Measurements from ENCODE around the gene TOP2B.

The TOP2B gene

GRCh38 chr3:25621087-25621486, 43.6 kb downstream of the TOP2B start:
- TF ChIP-seq CTCF (IDR thresholded peaks at IDR 0.05; ENCODE audit: low read depth, low read length): no peak
- no peak for TF ChIP-seq MYC (IDR thresholded peaks at IDR 0.05; ENCODE audit: low read depth, low read length)
- TF ChIP-seq POLR2A (IDR thresholded peaks at IDR 0.05; ENCODE audit: extremely low read depth, insufficient read length): no peak
- no peak for TF ChIP-seq MAX (IDR thresholded peaks at IDR 0.05; ENCODE audit: low read depth, low read length)
- no peak overlapping the region for H3K4me3 ChIP-seq (ENCODE audit: low read depth, low read length)
- DNase-seq (ENCODE audit: low read depth): no peak

GRCh38 chr3:25620493-25620892, 44.2 kb downstream of the TOP2B start:
- TF ChIP-seq POLR2A (IDR thresholded peaks at IDR 0.05; ENCODE audit: extremely low read depth, insufficient read length): no peak
- no peak for TF ChIP-seq MAX (IDR thresholded peaks at IDR 0.05; ENCODE audit: low read depth, low read length)
- no peak for TF ChIP-seq MYC (IDR thresholded peaks at IDR 0.05; ENCODE audit: low read depth, low read length)
- no peak for TF ChIP-seq CTCF (IDR thresholded peaks at IDR 0.05; ENCODE audit: low read depth, low read length)
- DNase-seq (ENCODE audit: low read depth): no peak
- no peak overlapping the region for H3K4me3 ChIP-seq (ENCODE audit: low read depth, low read length)

GRCh38 chr3:25619382-25619781, 45.3 kb downstream of the TOP2B start:
- TF ChIP-seq MAX (IDR thresholded peaks at IDR 0.05; ENCODE audit: low read depth, low read length): no peak
- TF ChIP-seq CTCF (IDR thresholded peaks at IDR 0.05; ENCODE audit: low read depth, low read length): no peak
- no peak for TF ChIP-seq MYC (IDR thresholded peaks at IDR 0.05; ENCODE audit: low read depth, low read length)
- TF ChIP-seq POLR2A (IDR thresholded peaks at IDR 0.05; ENCODE audit: extremely low read depth, insufficient read length): no peak
- DNase-seq (ENCODE audit: low read depth): no peak
- no peak overlapping the region for H3K4me3 ChIP-seq (ENCODE audit: low read depth, low read length)

GRCh38 chr3:25618028-25618427, 46.7 kb downstream of the TOP2B start:
- TF ChIP-seq POLR2A (IDR thresholded peaks at IDR 0.05; ENCODE audit: extremely low read depth, insufficient read length) (no peak), MYC (IDR thresholded peaks at IDR 0.05; ENCODE audit: low read depth, low read length) (no peak), MAX (IDR thresholded peaks at IDR 0.05; ENCODE audit: low read depth, low read length) (no peak), CTCF (IDR thresholded peaks at IDR 0.05; ENCODE audit: low read depth, low read length) (no peak)
- H3K4me3 ChIP-seq (ENCODE audit: low read depth, low read length): no peak overlapping the region
- no peak for DNase-seq (ENCODE audit: low read depth)

GRCh38 chr3:25611193-25611592, 53.5 kb downstream of the TOP2B start:
- TF ChIP-seq MAX (IDR thresholded peaks at IDR 0.05; ENCODE audit: low read depth, low read length) (no peak), POLR2A (IDR thresholded peaks at IDR 0.05; ENCODE audit: extremely low read depth, insufficient read length) (no peak), MYC (IDR thresholded peaks at IDR 0.05; ENCODE audit: low read depth, low read length) (no peak), CTCF (IDR thresholded peaks at IDR 0.05; ENCODE audit: low read depth, low read length) (no peak)
- DNase-seq (ENCODE audit: low read depth): no peak
- H3K4me3 ChIP-seq (ENCODE audit: low read depth, low read length): no peak overlapping the region

- TF ChIP-seq CTCF (IDR thresholded peaks at IDR 0.05; ENCODE audit: low read depth, low read length) (no peak), MAX (IDR thresholded peaks at IDR 0.05; ENCODE audit: low read depth, low read length) (no peak), POLR2A (IDR thresholded peaks at IDR 0.05; ENCODE audit: extremely low read depth, insufficient read length) (no peak), MYC (IDR thresholded peaks at IDR 0.05; ENCODE audit: low read depth, low read length) (no peak)
- DNase-seq (ENCODE audit: low read depth): no peak
- no peak overlapping the region for H3K4me3 ChIP-seq (ENCODE audit: low read depth, low read length)
Measured at GRCh38 chr3:25610779-25611178, 53.9 kb downstream of the TOP2B start.

Measured in NB4 (cell line).